Adipocyte (in vitro differentiated cells): Measurements from ENCODE around the gene RAB9B.

Source experiments
- DNase-seq: peaks from one replicate; pipeline ENCODE4 v3.0.0-alpha.2; 2015; ENCODE audit warnings: low read depth
- H3K27me3 ChIP-seq: replicated peaks from 2 replicates; pipeline ENCODE4 v1.7.0; 2013; ENCODE audit warnings: mild to moderate bottlenecking, low read length, moderate library complexity; ENCODE audit not compliant: control insufficient read depth, insufficient read depth
- H3K36me3 ChIP-seq: 2 replicates; pipeline ENCODE4 v1.7.0; 2013; ENCODE audit warnings: low read length, mild to moderate bottlenecking, moderate library complexity; ENCODE audit not compliant: control insufficient read depth, insufficient read depth, severe bottlenecking
- H3K4me1 ChIP-seq: 2 replicates; pipeline ENCODE4 v1.7.0; 2013; ENCODE audit warnings: mild to moderate bottlenecking, low read length, moderate library complexity; ENCODE audit not compliant: control insufficient read depth, insufficient read depth
- H3K4me3 ChIP-seq: 2 replicates; pipeline ENCODE4 v1.7.0; 2013; ENCODE audit warnings: mild to moderate bottlenecking, low read length, moderate library complexity
- H3K9ac ChIP-seq: 2 replicates; pipeline ENCODE4 v1.7.0; 2013; ENCODE audit warnings: mild to moderate bottlenecking, low read length, moderate library complexity
- H3K9me3 ChIP-seq: 2 replicates; pipeline ENCODE4 v1.7.0; 2013; ENCODE audit warnings: mild to moderate bottlenecking, low read length, moderate library complexity; ENCODE audit not compliant: control insufficient read depth

The RAB9B gene

DNA sequence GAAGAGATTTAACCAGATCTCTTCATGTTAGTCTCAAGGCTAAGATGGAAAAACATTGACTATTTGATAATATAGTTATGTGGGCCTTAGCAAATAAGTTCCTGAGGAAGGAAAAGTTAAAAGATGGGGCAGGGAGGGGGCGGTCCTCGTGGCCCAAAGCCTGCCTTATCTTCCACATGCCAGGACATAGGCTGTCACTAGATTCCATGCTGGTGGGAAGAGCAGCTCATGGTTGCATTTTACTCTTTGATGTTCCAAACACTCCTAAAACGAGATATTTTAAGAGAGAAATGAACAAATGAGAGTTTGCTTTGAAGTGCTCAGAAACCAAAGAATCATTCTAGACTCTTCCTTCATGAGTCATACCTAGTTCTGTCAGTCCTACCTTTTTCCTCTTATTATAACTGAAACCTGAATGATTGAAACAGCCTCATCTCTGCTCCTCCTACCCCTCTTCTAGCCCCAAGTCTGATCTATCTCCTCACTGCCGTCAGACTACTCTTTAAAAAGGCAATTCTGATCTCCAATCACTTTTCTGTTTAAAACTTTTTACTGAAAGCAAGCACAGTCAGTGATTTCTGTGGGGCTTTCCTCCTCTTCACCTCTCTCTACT is 25.1 kb downstream of the RAB9B start:
- H3K9me3 ChIP-seq: peaks cover 11% of the 10 kb centered on the region
- no peaks in the 10 kb centered on the region for H3K36me3 ChIP-seq
- peaks cover 38% of the 10 kb centered on the region for H3K27me3 ChIP-seq
- DNase-seq: no peak
- H3K9ac ChIP-seq: no peak overlapping the region
- no peaks in the 10 kb centered on the region for H3K4me1 ChIP-seq
- H3K4me3 ChIP-seq: no peak overlapping the region

DNA sequence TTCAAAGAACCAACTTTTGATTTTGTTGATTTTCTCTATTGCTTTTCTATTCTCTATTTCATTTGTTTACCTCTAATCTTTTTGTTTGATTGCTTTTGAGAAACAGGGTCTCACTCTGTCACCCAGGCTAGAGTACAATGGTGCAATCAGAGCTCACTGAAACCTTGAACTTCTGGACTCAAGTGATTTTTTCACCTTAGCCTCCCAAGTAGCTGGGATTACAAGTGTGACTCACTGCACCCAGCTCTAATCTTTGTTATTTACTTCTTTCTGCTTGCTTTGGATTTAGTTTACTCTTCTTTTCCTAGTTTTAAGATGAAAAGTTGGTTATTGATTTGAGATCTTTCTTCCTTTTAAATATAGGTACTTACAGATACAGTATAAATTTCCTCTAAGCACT is 26.2 kb downstream of the RAB9B start:
- peaks cover 11% of the 10 kb centered on the region for H3K9me3 ChIP-seq

DNA sequence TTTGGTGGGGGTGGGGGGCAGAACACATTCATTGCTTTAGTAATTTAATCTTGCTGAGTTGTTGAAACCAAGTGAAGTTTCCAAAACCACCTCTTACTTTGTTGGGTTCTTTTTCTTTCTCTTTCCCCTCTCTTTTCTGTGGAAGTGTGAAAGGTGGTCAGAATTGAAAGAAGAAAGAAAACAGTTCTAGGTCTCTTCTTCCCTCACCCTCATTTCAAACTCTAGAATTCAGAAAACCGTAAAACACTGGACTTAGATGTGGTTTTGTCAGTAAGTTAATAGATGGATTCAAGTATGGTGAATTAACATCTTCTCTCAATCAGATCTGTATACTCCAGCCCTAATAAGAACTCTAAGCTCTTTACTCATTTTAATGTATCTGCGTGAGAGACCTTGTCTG is 31.7 kb downstream of the RAB9B start:
- no peaks in the 10 kb centered on the region for H3K4me1 ChIP-seq
- no peak overlapping the region for H3K4me3 ChIP-seq
- no peak overlapping the region for H3K9ac ChIP-seq
- H3K36me3 ChIP-seq: no peaks in the 10 kb centered on the region
- peaks cover 14% of the 10 kb centered on the region for H3K9me3 ChIP-seq
- no peak for DNase-seq
- peaks cover 21% of the 10 kb centered on the region for H3K27me3 ChIP-seq

More for the DNA sequence above, 26.2 kb downstream of the RAB9B start:
- H3K9ac ChIP-seq: no peak overlapping the region
- DNase-seq: no peak
- H3K4me1 ChIP-seq: no peaks in the 10 kb centered on the region
- no peaks in the 10 kb centered on the region for H3K36me3 ChIP-seq
- H3K4me3 ChIP-seq: no peak overlapping the region
- H3K27me3 ChIP-seq: peaks cover 31% of the 10 kb centered on the region

- Histone ChIP-seq H3K27me3 (peaks cover 23% of the 10 kb centered on the region), H3K4me1 (peaks cover 9% of the 10 kb centered on the region), H3K9me3 (peaks cover 3% of the 10 kb centered on the region), H3K9ac (no peak overlapping the region), H3K4me3 (no peak overlapping the region), H3K36me3 (no peaks in the 10 kb centered on the region)
- no peak for DNase-seq
Measured at GRCh38 chrX:103797691-103798090, 34.4 kb downstream of the RAB9B start.

GRCh38 chrX:103794119-103794518 is 37.9 kb downstream of the RAB9B start:
- peaks cover 10% of the 10 kb centered on the region for H3K4me1 ChIP-seq
- H3K4me3 ChIP-seq: no peak overlapping the region
- no peak overlapping the region for H3K9ac ChIP-seq
- DNase-seq: no peak
- H3K27me3 ChIP-seq: peaks cover 20% of the 10 kb centered on the region
- H3K9me3 ChIP-seq: peaks cover 3% of the 10 kb centered on the region
- no peaks in the 10 kb centered on the region for H3K36me3 ChIP-seq

- Histone ChIP-seq H3K4me1 (peaks cover 10% of the 10 kb centered on the region), H3K9ac (no peak overlapping the region), H3K4me3 (peak overlapping the region; percentile 61), H3K27me3 (peaks cover 22% of the 10 kb centered on the region), H3K9me3 (peaks cover 3% of the 10 kb centered on the region), H3K36me3 (no peaks in the 10 kb centered on the region)
- DNase-seq: peak; percentile 14
Measured at GRCh38 chrX:103793545-103793940, 38.5 kb downstream of the RAB9B start.

DNA sequence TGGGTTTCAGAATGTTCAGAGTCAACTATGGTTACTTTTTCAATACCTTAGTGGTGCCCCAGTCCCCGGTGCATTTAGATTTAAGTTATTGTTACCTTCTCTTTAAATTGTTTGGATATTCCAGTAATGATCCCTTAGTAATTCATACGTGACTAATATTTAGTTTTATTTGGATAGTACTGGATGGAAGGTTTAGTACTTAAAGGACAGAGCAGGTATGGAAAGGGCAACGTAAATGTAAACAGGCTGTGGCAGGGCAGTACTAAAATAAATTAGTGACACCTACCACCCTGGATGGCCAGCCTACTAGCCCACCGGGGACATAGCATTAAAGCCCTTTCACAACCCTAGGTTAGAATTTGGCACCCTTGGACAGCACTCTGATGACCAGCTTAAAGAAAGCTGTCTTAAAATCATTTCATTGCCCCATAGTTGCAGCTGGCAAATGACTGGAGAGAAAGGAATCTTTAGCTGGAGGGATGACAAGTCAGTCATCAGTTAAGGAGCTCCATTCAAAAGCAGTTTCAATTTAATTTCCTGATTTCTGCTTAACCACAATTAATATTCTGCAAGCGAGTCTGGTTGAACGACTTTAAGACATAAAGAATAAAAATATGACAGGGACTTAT is 39.0 kb downstream of the RAB9B start:
- DNase-seq: peak; percentile 80
- Histone ChIP-seq H3K4me1 (peaks cover 10% of the 10 kb centered on the region), H3K9ac (no peak overlapping the region), H3K4me3 (peak overlapping the region; percentile 61), H3K36me3 (no peaks in the 10 kb centered on the region), H3K27me3 (peaks cover 27% of the 10 kb centered on the region), H3K9me3 (peaks cover 3% of the 10 kb centered on the region)

GRCh38 chrX:103791826-103792485 is 40.1 kb downstream of the RAB9B start:
- Histone ChIP-seq H3K27me3 (peaks cover 34% of the 10 kb centered on the region), H3K4me3 (no peak overlapping the region), H3K4me1 (peaks cover 10% of the 10 kb centered on the region), H3K9ac (no peak overlapping the region), H3K9me3 (no peaks in the 10 kb centered on the region), H3K36me3 (no peaks in the 10 kb centered on the region)
- peak; percentile 30 for DNase-seq

DNA sequence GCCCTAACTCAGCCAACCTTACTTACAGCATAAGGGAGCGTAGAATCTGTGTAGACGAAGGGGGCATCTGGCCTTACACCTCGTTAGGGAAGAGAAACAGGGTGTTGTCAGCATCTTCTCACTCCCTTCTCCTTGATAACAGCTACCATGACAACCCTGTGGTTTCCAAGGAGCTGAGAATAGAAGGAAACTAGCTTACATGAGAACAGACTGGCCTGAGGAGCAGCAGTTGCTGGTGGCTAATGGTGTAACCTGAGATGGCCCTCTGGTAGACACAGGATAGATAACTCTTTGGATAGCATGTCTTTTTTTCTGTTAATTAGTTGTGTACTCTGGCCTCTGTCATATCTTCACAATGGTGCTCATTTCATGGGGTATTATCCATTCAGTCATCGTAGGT is 40.8 kb downstream of the RAB9B start:
- H3K27me3 ChIP-seq: peaks cover 34% of the 10 kb centered on the region
- no peaks in the 10 kb centered on the region for H3K36me3 ChIP-seq
- H3K9ac ChIP-seq: no peak overlapping the region
- H3K9me3 ChIP-seq: no peaks in the 10 kb centered on the region
- H3K4me1 ChIP-seq: peaks cover 10% of the 10 kb centered on the region
- no peak overlapping the region for H3K4me3 ChIP-seq
- no peak for DNase-seq

GRCh38 chrX:103789004-103789403 is 43.1 kb downstream of the RAB9B start:
- no peak overlapping the region for H3K4me3 ChIP-seq
- H3K9ac ChIP-seq: no peak overlapping the region
- no peaks in the 10 kb centered on the region for H3K36me3 ChIP-seq
- H3K9me3 ChIP-seq: no peaks in the 10 kb centered on the region
- no peak for DNase-seq
- H3K27me3 ChIP-seq: peaks cover 31% of the 10 kb centered on the region
- H3K4me1 ChIP-seq: peaks cover 16% of the 10 kb centered on the region

DNA sequence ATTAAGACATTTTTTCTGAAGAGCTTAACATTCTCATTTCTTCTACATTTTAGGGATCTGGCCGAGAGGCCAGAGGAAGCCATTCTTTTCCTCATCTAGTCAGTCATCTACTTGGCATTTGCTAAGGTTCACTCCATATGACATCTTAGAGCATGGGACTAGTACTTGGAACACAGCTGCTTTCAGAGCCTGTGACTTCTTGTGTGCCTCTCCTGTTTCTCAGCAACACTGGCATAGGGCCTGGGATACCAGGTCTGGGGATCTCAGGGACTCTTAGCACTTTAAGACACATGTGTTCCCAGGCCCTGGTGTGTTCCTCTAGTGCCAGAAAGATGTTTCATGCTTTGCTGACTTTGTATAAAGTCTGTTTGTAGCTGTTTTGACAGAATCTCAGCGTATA is 48.1 kb downstream of the RAB9B start:
- no peak overlapping the region for H3K4me3 ChIP-seq
- H3K9me3 ChIP-seq: no peaks in the 10 kb centered on the region
- no peak overlapping the region for H3K9ac ChIP-seq
- H3K36me3 ChIP-seq: no peaks in the 10 kb centered on the region
- H3K4me1 ChIP-seq: peaks cover 18% of the 10 kb centered on the region
- DNase-seq: peak; percentile 13
- peaks cover 42% of the 10 kb centered on the region for H3K27me3 ChIP-seq
